H9 (cell line): ENCODE results near the gene FUT1. TPM values are rescaled to one million over a fixed set of nuclear protein-coding genes. Genes with fewer than 3 reads are reported as not detected.

Experiments used
- DNase-seq: peaks from one replicate; pipeline ENCODE4 v3.0.0-alpha.2; 2017
- H2AFZ ChIP-seq: one replicate; pipeline ENCODE4 v1.6.1; 2013; ENCODE audit warnings: mild to moderate bottlenecking, low read length, control low read depth, moderate library complexity
- H2AK5ac ChIP-seq: 2 replicates; pipeline ENCODE4 v1.6.1; 2013; ENCODE audit warnings: low read length, control low read depth, mixed read lengths; ENCODE audit not compliant: insufficient read length
- H2BK120ac ChIP-seq: one replicate; pipeline ENCODE4 v1.6.1; 2013; ENCODE audit warnings: low read depth, mild to moderate bottlenecking, low read length, control low read depth, inconsistent platforms; ENCODE audit not compliant: poor library complexity, severe bottlenecking
- H2BK12ac ChIP-seq: 2 replicates; pipeline ENCODE4 v1.6.1; 2013; ENCODE audit warnings: low read length, control low read depth, mixed read lengths, low read depth; ENCODE audit not compliant: insufficient read length
- H2BK15ac ChIP-seq: 2 replicates; pipeline ENCODE4 v1.6.1; 2013; ENCODE audit warnings: low read depth, low read length, control low read depth
- H2BK20ac ChIP-seq: one replicate; pipeline ENCODE4 v1.6.1; 2013; ENCODE audit warnings: low read depth, mild to moderate bottlenecking, low read length, control low read depth, inconsistent platforms; ENCODE audit not compliant: poor library complexity, severe bottlenecking
- H2BK5ac ChIP-seq: 2 replicates; pipeline ENCODE4 v1.6.1; 2013; ENCODE audit warnings: low read length, control low read depth, mixed read lengths; ENCODE audit not compliant: insufficient read length
- H3K14ac ChIP-seq: 2 replicates; pipeline ENCODE4 v1.6.1; 2013; ENCODE audit warnings: low read length, control low read depth; ENCODE audit not compliant: insufficient read depth
- H3K18ac ChIP-seq: 2 replicates; pipeline ENCODE4 v1.6.1; 2013; ENCODE audit warnings: low read depth, mild to moderate bottlenecking, mixed read lengths, low read length, control low read depth; ENCODE audit not compliant: insufficient read length
- H3K23ac ChIP-seq: 2 replicates; pipeline ENCODE4 v1.6.1; 2013; ENCODE audit warnings: low read length, control low read depth, mixed read lengths, low read depth; ENCODE audit not compliant: insufficient read length
- H3K23me2 ChIP-seq: 2 replicates; pipeline ENCODE4 v1.6.1; 2013; ENCODE audit warnings: low read depth, mild to moderate bottlenecking, mixed read lengths, low read length, control low read depth; ENCODE audit not compliant: insufficient read length, poor library complexity, severe bottlenecking
- H3K27ac ChIP-seq: 2 replicates; pipeline ENCODE4 v1.5.1; 2013; ENCODE audit warnings: low read length, control low read depth, mixed read lengths, low read depth; ENCODE audit not compliant: insufficient read length
- H3K27me3 ChIP-seq: 2 replicates; pipeline ENCODE4 v1.6.1; 2013; ENCODE audit warnings: low read length, control low read depth, inconsistent platforms; ENCODE audit not compliant: insufficient read depth
- H3K4ac ChIP-seq: 2 replicates; pipeline ENCODE4 v1.6.1; 2013; ENCODE audit warnings: low read depth, mild to moderate bottlenecking, control low read depth, inconsistent platforms, low read length, moderate library complexity
- H3K4me1 ChIP-seq: 2 replicates; pipeline ENCODE4 v1.6.1; 2013; ENCODE audit warnings: low read length, control low read depth, inconsistent platforms; ENCODE audit not compliant: insufficient read depth
- H3K4me2 ChIP-seq: 2 replicates; pipeline ENCODE4 v1.6.1; 2013; ENCODE audit warnings: low read length, control low read depth, mixed read lengths; ENCODE audit not compliant: insufficient read length, insufficient read depth
- H3K56ac ChIP-seq: 2 replicates; pipeline ENCODE4 v1.6.1; 2013; ENCODE audit warnings: low read depth, mild to moderate bottlenecking, mixed read lengths, low read length, control low read depth; ENCODE audit not compliant: insufficient read length
- H3K79me1 ChIP-seq: 2 replicates; pipeline ENCODE4 v1.6.1; 2013; ENCODE audit warnings: low read depth, mild to moderate bottlenecking, moderate library complexity, low read length, control low read depth, inconsistent platforms; ENCODE audit not compliant: insufficient read depth, poor library complexity, severe bottlenecking
- H3K79me2 ChIP-seq: 2 replicates; pipeline ENCODE4 v1.6.1; 2013; ENCODE audit warnings: low read length, control low read depth, inconsistent platforms; ENCODE audit not compliant: insufficient read depth
- H3K9ac ChIP-seq: 2 replicates; pipeline ENCODE4 v1.6.1; 2013; ENCODE audit warnings: low read length, control low read depth, mixed read lengths; ENCODE audit not compliant: insufficient read length; ENCODE audit errors: extremely low read depth
- H3K9me3 ChIP-seq: one replicate; pipeline ENCODE4 v1.6.1; 2013; ENCODE audit warnings: low read depth, low read length, inconsistent platforms; ENCODE audit not compliant: control insufficient read depth
- H3T11ph ChIP-seq: one replicate; pipeline ENCODE4 v1.6.1; 2013; ENCODE audit warnings: mild to moderate bottlenecking, low read length, control low read depth, inconsistent platforms
- H4K20me1 ChIP-seq: one replicate; pipeline ENCODE4 v1.6.1; 2013; ENCODE audit not compliant: control insufficient read depth, insufficient read length, insufficient read depth
- H4K5ac ChIP-seq: 2 replicates; pipeline ENCODE4 v1.6.1; 2013; ENCODE audit warnings: low read depth, mild to moderate bottlenecking, mixed read lengths, low read length, control low read depth; ENCODE audit not compliant: insufficient read length
- H4K8ac ChIP-seq: replicated peaks from 2 replicates; pipeline ENCODE4 v1.6.1; 2013; ENCODE audit warnings: low read length, control low read depth, mixed read lengths, low read depth; ENCODE audit not compliant: insufficient read length
- H4K91ac ChIP-seq: 2 replicates; pipeline ENCODE4 v1.6.1; 2013; ENCODE audit warnings: low read depth, mild to moderate bottlenecking, moderate library complexity, mixed read lengths, low read length, control low read depth; ENCODE audit not compliant: insufficient read length
- H3K27ac Mint-ChIP-seq, 3 experiments: 2 replicates in 2 of 3; 3 replicates in 1 of 3; pipeline ENCODE4 v1.8.0; 2020 to 2021; ENCODE audit warnings: mixed read lengths in 3 of 3, mild to moderate bottlenecking in 1 of 3, moderate library complexity in 1 of 3
- H3K27me3 Mint-ChIP-seq: 2 replicates; pipeline ENCODE4 v1.8.0; 2021; ENCODE audit warnings: low read depth, mild to moderate bottlenecking, moderate library complexity, mixed read lengths
- H3K36me3 Mint-ChIP-seq, 3 experiments: 2 replicates in 2 of 3; 3 replicates in 1 of 3; pipeline ENCODE4 v1.8.0; 2020 to 2021; ENCODE audit warnings: low read depth in 3 of 3, mixed read lengths in 3 of 3; ENCODE audit not compliant: insufficient read depth in 1 of 3
- H3K4me1 Mint-ChIP-seq, 2 experiments: 2 replicates each; pipeline ENCODE4 v1.8.0; 2020; ENCODE audit warnings: mixed read lengths in 2 of 2
- H3K4me3 Mint-ChIP-seq, 2 experiments: 2 replicates in 1 of 2; 3 replicates in 1 of 2; pipeline ENCODE4 v1.8.0; 2020 to 2021; ENCODE audit warnings: mild to moderate bottlenecking in 2 of 2, mixed read lengths in 2 of 2, moderate library complexity in 1 of 2
- H3K9me3 Mint-ChIP-seq, 2 experiments: 2 replicates in 1 of 2; 3 replicates in 1 of 2; pipeline ENCODE4 v1.8.0; 2020; ENCODE audit warnings: mild to moderate bottlenecking in 2 of 2, mixed read lengths in 2 of 2, moderate library complexity in 1 of 2
- WGBS: extraction: QIAGEN DNeasy Blood & Tissue Kit; methylation state at CpG from one replicate; pipeline ENCODE4 v1.1.7; 2013; ENCODE audit warnings: missing lambda C conversion rate, low lambda C conversion rate, mixed read lengths; ENCODE audit not compliant: insufficient read length; ENCODE audit errors: extremely low coverage; 5-methylcytosine and 5-hydroxymethylcytosine counted together
- total RNA-seq: library from RNA; stranded (reverse); gene quantifications from 2 replicates; pipeline ENCODE4 v1.2.1, GENCODE V29; 2021
- TF ChIP-seq, protein P1 (sequence below): fragments of 200-600 bp; sonication (generic); conservative IDR thresholded peaks from 3 replicates; pipeline ENCODE4 v1.8.0; 2021; ENCODE audit warnings: antibody characterized with exemption, mild to moderate bottlenecking

The FUT1 gene
- total RNA-seq, 1 experiment from 2014 or later, result 16.1 TPM

DNA sequence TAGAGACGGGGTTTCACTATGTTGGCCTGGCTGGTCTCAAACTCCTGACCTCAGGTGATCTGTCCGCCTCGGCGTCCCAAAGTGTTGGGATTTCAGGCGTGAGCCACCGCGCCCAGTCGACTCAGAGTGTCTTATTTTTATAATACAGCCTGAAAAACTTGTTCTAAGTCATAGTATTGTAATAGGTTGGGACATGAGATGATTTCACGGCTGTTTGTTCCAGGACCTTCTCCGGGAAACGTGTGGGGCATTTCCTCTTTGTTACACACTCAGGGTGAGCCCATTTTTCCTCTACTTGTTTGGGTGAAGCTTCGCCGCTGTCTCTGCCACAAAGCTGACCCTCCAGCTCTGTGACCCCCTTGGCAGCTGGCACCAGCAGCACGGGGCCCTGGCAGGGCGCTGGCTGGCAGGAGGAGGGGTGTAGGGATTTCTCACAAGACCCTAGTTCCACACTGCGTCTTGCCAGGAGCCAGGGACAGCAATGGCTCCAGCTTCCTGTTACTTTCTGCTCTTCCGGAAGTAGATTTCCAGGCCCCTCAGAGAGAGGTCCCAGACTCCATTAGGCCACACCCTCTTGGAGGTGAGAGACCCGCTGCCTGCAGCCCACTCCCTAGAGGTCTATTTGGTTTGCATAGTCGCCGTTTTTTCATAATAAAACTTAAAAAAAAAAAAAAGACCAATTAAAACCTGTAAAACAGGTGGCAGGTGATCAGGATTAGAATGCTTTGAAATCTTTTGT is 18.5 kb upstream of the FUT1 start:
- H3K9me3 ChIP-seq, result no peaks in the 10 kb centered on the region
- no peaks in the 10 kb centered on the region for H3K27me3 ChIP-seq
- H4K20me1 ChIP-seq, result no peaks in the 10 kb centered on the region
- Mint-ChIP-seq H3K27ac (no peak overlapping the region), H3K27me3 (no peaks in the 10 kb centered on the region; the same call in none of the 2 replicates), H3K4me1 (peaks cover 5 to 9% of the 10 kb centered on the region in 2 experiments), H3K4me3 (no peak overlapping the region), H3K9me3 (no peaks in the 10 kb centered on the region), H3K36me3 (no peaks in the 10 kb centered on the region)
- H3K14ac ChIP-seq, result peak overlapping the region; percentile 63; the same call in 1 of the 2 replicates
- H3T11ph ChIP-seq, result no peak overlapping the region
- DNase-seq, result no peak
- no peak overlapping the region for H2AK5ac ChIP-seq
- H3K4me2 ChIP-seq, result no peak overlapping the region
- no peaks in the 10 kb centered on the region for H3K79me1 ChIP-seq
- no peak overlapping the region for H2BK120ac ChIP-seq
- no peak overlapping the region for H4K8ac ChIP-seq
- H2BK15ac ChIP-seq, result no peak overlapping the region
- no peak overlapping the region for H4K5ac ChIP-seq
- no CpG with 5 or more reads among the region's 20 CpGs for WGBS
- no peak overlapping the region for H3K18ac ChIP-seq
- H3K23me2 ChIP-seq, result no peaks in the 10 kb centered on the region
- no peak overlapping the region for H3K23ac ChIP-seq
- no peak overlapping the region for H3K27ac ChIP-seq
- no peak overlapping the region for H4K91ac ChIP-seq
- no peak overlapping the region for H3K9ac ChIP-seq
- H2AFZ ChIP-seq, result no peak overlapping the region
- no peaks in the 10 kb centered on the region for H3K4me1 ChIP-seq
- no peak overlapping the region for H2BK12ac ChIP-seq
- no peak overlapping the region for H2BK20ac ChIP-seq
- H2BK5ac ChIP-seq, result no peak overlapping the region
- H3K56ac ChIP-seq, result no peak overlapping the region
- H3K79me2 ChIP-seq, result no peaks in the 10 kb centered on the region
- TF ChIP-seq, protein P1, sequence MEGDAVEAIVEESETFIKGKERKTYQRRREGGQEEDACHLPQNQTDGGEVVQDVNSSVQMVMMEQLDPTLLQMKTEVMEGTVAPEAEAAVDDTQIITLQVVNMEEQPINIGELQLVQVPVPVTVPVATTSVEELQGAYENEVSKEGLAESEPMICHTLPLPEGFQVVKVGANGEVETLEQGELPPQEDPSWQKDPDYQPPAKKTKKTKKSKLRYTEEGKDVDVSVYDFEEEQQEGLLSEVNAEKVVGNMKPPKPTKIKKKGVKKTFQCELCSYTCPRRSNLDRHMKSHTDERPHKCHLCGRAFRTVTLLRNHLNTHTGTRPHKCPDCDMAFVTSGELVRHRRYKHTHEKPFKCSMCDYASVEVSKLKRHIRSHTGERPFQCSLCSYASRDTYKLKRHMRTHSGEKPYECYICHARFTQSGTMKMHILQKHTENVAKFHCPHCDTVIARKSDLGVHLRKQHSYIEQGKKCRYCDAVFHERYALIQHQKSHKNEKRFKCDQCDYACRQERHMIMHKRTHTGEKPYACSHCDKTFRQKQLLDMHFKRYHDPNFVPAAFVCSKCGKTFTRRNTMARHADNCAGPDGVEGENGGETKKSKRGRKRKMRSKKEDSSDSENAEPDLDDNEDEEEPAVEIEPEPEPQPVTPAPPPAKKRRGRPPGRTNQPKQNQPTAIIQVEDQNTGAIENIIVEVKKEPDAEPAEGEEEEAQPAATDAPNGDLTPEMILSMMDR, result no peak
- H3K4ac ChIP-seq, result no peak overlapping the region
